GM23248 (cell line): Measurements from ENCODE around the gene ANKRD12.

Experiments
- EZH2 ChIP-seq: fragments of 200-600 bp; sonication (generic); IDR thresholded peaks from 2 replicates; pipeline ENCODE4 v1.6.1; 2018; ENCODE audit warnings: antibody characterized with exemption, mild to moderate bottlenecking; ENCODE audit not compliant: insufficient read depth, poor library complexity, severe bottlenecking
- EZH2phosphoT487 ChIP-seq: fragments of 200-600 bp; sonication (generic); IDR thresholded peaks from 2 replicates; pipeline ENCODE4 v1.6.1; 2018; ENCODE audit warnings: antibody characterized with exemption, moderate library complexity, mild to moderate bottlenecking, low read depth; ENCODE audit not compliant: insufficient read depth

GRCh38 chr18:9113468-9114149 is 23.0 kb upstream of the ANKRD12 start:
- TF ChIP-seq EZH2phosphoT487 = no peak
- no peak for TF ChIP-seq EZH2
